ENCODE data around the gene FTO. TPM values are rescaled to one million over a fixed set of nuclear protein-coding genes. Genes with fewer than 3 reads are reported as not detected.

Gene FTO
- polyA plus RNA-seq, 2 of the 4 experiments (the other 2 are of a cell fraction): 48.7 to 101 TPM

GRCh38 chr16:53821957-53822625 lies 118.1 kb downstream of the FTO start:
- peak; percentile 16 to 45 for DNase-seq (ENCODE audit: low read depth in 1 of 2, low spot score in 1 of 2)
- Histone ChIP-seq H3K27ac (peak overlapping the region; percentile 77 to 84), H3K4me3 (no peak overlapping the region), H3K9me3 (no peaks in the 10 kb centered on the region), H3K4me1 (peaks cover 44% of the 10 kb centered on the region), H3K4me2 (peak overlapping the region; percentile 68)
- CTCF ChIA-PET: interaction anchor here (0.8 to 1.0 kb wide), 2 partner anchors 12 to 48 kb away, joined by 3 to 8 read pairs; no protein-coding TSS in a partner anchor
- FAIRE-seq: peak; percentile 39
- POLR2A ChIA-PET: interaction anchor here (1.0 kb wide), 1 partner anchor 46 kb away, joined by 4 read pairs; no protein-coding TSS in a partner anchor
- WGBS (ENCODE audit: missing lambda C conversion rate): 55% methylated on average over 4 of the region's 4 CpGs
- ATAC-seq: peak; percentile 85
- TF ChIP-seq ZSCAN20 (CRISPR knock-in tag; IDR thresholded peaks at IDR 0.05) (no peak), JUNB (IDR thresholded peaks at IDR 0.05) (0 out of 2 replicates have a peak, but pooled peaks have one; percentile 30), CEBPB (IDR thresholded peaks at IDR 0.05) (peak in 1 of 2 experiments; percentile 29; a peak in 1 of 4 replicates), HDAC2 (IDR thresholded peaks at IDR 0.05) (no peak), GATA3 (IDR thresholded peaks at IDR 0.05; ENCODE audit: borderline replicate concordance) (peak; percentile 19; the same call in 1 of the 2 replicates), FOSL2 (IDR thresholded peaks at IDR 0.05) (peak; percentile 50; the same call in 1 of the 2 replicates), FOSL2 (CRISPR knock-in tag; IDR thresholded peaks at IDR 0.05) (peak; percentile 75)

GRCh38 chr16:53822936-53823529 lies 119.1 kb downstream of the FTO start:
- no peak for FAIRE-seq
- peaks cover 36% of the 10 kb centered on the region for H3K4me1 ChIP-seq
- no peak for DNase-seq (ENCODE audit: low read depth in 1 of 2, low spot score in 1 of 2)
- ATAC-seq: no peak
- no peak overlapping the region for H3K4me3 ChIP-seq
- H3K27ac ChIP-seq: peak overlapping the region; percentile 77 to 84
- H3K9me3 ChIP-seq: no peaks in the 10 kb centered on the region
- 88% methylated on average over 7 of the region's 7 CpGs for WGBS (ENCODE audit: missing lambda C conversion rate)
- H3K4me2 ChIP-seq: peak overlapping the region; percentile 68; the same call in 2 of the 3 replicates
- TF ChIP-seq CTCF (IDR thresholded peaks at IDR 0.05) (no peak), MAFK (IDR thresholded peaks at IDR 0.05; ENCODE audit: partially characterized antibody) (no peak), POLR2AphosphoS2 (conservative IDR thresholded peaks at IDR 0.05; ENCODE audit: low read length) (no peak), FOXS1 (CRISPR knock-in tag; IDR thresholded peaks at IDR 0.05) (no peak), HOXA7 (CRISPR knock-in tag; IDR thresholded peaks at IDR 0.05) (no peak), SREBF2 (IDR thresholded peaks at IDR 0.05) (no peak), JUNB (IDR thresholded peaks at IDR 0.05) (no peak), ZNF302 (CRISPR knock-in tag; IDR thresholded peaks at IDR 0.05) (no peak), RFX5 (IDR thresholded peaks at IDR 0.05) (no peak), ATOH8 (CRISPR knock-in tag; IDR thresholded peaks at IDR 0.05; ENCODE audit: low read depth) (no peak), USF2 (IDR thresholded peaks at IDR 0.05) (no peak), EHF (CRISPR knock-in tag; IDR thresholded peaks at IDR 0.05) (no peak)
- POLR2A ChIA-PET: no interaction called here
- CTCF ChIA-PET: interaction anchor here (1.0 to 1.3 kb wide), 2 partner anchors 46 to 50 kb away, joined by 3 read pairs; no protein-coding TSS in a partner anchor

GRCh38 chr16:53826658-53827057 lies 122.7 kb downstream of the FTO start:
- Histone ChIP-seq H3K4me2 (no peak overlapping the region), H3K27ac (no peak overlapping the region), H3K9me3 (no peaks in the 10 kb centered on the region), H3K4me1 (peaks cover 18% of the 10 kb centered on the region), H3K4me3 (no peak overlapping the region)
- ATAC-seq: no peak
- ChIA-PET CTCF (interaction anchor here (0.6 to 1.8 kb wide), 3 partner anchors 33 to 277 kb away, joined by 3 to 4 read pairs (median 3); no protein-coding TSS in a partner anchor), POLR2A (no interaction called here)
- no peak for DNase-seq (ENCODE audit: low read depth in 1 of 2, low spot score in 1 of 2)
- no peak for TF ChIP-seq MAX (IDR thresholded peaks at IDR 0.05)
- no peak for TF ChIP-seq EHF (CRISPR knock-in tag; IDR thresholded peaks at IDR 0.05)
- TF ChIP-seq PHF8 (IDR thresholded peaks at IDR 0.05; ENCODE audit: borderline replicate concordance, low read depth): no peak
- no peak for TF ChIP-seq ELK1 (IDR thresholded peaks at IDR 0.05; ENCODE audit: low read depth, low read length)
- TF ChIP-seq HDAC2 (IDR thresholded peaks at IDR 0.05): no peak
- TF ChIP-seq SMC3 (IDR thresholded peaks at IDR 0.05): no peak
- no peak for TF ChIP-seq ZNF302 (CRISPR knock-in tag; IDR thresholded peaks at IDR 0.05)
- no peak for TF ChIP-seq KDM5A (IDR thresholded peaks at IDR 0.05)
- TF ChIP-seq NPAS2 (CRISPR knock-in tag; IDR thresholded peaks at IDR 0.05; ENCODE audit: borderline replicate concordance): no peak
- no peak for TF ChIP-seq ZFP36 (IDR thresholded peaks at IDR 0.05; ENCODE audit: borderline replicate concordance, partially characterized antibody)
- WGBS (ENCODE audit: missing lambda C conversion rate): 82% methylated on average over 3 of the region's 3 CpGs
- FAIRE-seq: no peak

Data from A549 (cell line).